IPS-18c (cell line): Measurements from ENCODE around the gene P2RX3.

Experiments used
- H3K4me3 ChIP-seq: 2 replicates; pipeline ENCODE4 v1.7.0; 2013; ENCODE audit warnings: low read depth, mild to moderate bottlenecking, low read length, moderate library complexity; ENCODE audit not compliant: insufficient read depth
- H3K9me3 ChIP-seq: one replicate; pipeline ENCODE4 v1.6.1; 2013; ENCODE audit warnings: mild to moderate bottlenecking, low read length, moderate library complexity; ENCODE audit not compliant: control insufficient read depth, insufficient read depth

The P2RX3 gene

DNA sequence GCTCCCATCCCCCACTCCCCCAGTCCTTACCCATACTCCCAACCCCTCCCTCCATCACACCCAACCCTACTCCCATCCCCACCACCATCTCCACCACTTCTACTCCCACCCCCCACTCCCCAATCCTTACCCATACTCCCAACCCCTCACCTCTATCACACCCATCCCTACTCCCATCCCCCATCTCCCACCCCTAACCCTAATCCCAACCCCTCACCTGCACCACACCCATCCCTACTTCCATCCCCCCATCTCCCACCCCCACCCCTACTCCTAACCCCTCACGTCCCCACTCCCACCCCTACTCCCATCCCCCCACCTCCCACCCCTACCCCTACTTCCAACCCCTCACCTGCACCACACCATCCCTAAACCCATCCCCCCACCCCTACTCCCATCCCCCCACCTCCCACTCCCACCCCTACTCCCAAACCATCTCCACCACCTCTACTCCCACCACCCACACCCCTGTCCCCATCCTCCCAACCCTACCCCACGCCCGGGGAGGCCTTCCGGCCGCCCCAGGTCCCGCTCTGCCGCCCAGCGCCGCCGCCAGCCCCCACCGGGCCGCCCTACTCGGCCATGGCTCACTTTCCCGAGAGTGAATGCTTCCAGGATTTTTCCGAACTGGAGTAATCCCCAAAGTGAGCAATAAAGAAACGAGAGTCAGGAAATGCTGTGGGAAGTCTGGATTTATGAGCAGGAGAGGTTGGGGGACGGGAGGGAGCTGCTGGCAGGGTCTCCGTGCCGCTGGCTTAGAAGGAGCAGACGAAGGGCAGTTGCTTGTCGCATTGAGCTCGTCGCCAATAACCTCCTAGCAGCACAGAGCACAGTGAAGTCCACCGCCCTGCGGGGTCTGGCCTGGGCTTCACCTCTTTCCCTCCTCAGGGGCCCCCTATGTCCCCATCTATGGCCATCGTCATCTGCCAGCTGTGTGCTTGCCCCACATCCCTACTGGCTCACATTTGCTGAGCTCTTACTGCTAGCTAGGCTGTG lies 38.2 kb downstream of the P2RX3 start:
- Histone ChIP-seq H3K9me3 (no peaks in the 10 kb centered on the region), H3K4me3 (no peak overlapping the region)

- no peaks in the 10 kb centered on the region for H3K9me3 ChIP-seq
Observed at GRCh38 chr11:57377107-57377506, 39.0 kb downstream of the P2RX3 start.

GRCh38 chr11:57378186-57378585 lies 40.0 kb downstream of the P2RX3 start:
- Histone ChIP-seq H3K9me3 (no peaks in the 10 kb centered on the region), H3K4me3 (no peak overlapping the region)

More at GRCh38 chr11:57377107-57377506, 39.0 kb downstream of the P2RX3 start:
- H3K4me3 ChIP-seq: no peak overlapping the region

GRCh38 chr11:57379732-57380131 lies 41.6 kb downstream of the P2RX3 start:
- H3K4me3 ChIP-seq: no peak overlapping the region

DNA sequence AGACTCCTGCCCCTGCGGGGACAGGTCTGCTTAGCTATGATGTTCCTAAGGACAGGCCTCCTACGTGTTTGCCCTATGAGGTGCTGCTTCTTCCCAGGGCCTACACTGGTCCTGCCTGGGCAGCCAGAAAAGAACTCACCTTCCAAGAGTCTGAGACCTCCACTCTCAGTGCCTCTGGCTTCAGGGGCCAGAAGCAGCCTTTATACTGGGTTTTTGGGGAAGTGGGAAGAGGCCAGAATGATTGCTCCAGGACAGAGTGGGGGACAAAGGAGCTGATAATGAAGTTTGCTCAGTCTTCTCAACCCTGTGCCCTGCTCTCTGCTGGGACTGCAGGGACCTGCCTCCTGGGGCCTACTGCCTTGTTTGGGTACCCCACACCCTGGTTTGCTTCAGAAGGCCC lies 42.8 kb downstream of the P2RX3 start, which contains the start of gene PRG3:
TSS of gene PRG3 (minus strand) at position 176 of the 400 bp plus-strand sequence. CDS start 442 bp downstream, outside the sequence.
- Histone ChIP-seq H3K4me3 (no peak within 1 kb of the TSS), H3K9me3 (no peaks in the 10 kb centered on the region)

More at GRCh38 chr11:57379732-57380131, 41.6 kb downstream of the P2RX3 start:
- no peaks in the 10 kb centered on the region for H3K9me3 ChIP-seq

- H3K4me3 ChIP-seq: no peak overlapping the region
- no peaks in the 10 kb centered on the region for H3K9me3 ChIP-seq
Observed at GRCh38 chr11:57386178-57386940, 48.2 kb downstream of the P2RX3 start.

DNA sequence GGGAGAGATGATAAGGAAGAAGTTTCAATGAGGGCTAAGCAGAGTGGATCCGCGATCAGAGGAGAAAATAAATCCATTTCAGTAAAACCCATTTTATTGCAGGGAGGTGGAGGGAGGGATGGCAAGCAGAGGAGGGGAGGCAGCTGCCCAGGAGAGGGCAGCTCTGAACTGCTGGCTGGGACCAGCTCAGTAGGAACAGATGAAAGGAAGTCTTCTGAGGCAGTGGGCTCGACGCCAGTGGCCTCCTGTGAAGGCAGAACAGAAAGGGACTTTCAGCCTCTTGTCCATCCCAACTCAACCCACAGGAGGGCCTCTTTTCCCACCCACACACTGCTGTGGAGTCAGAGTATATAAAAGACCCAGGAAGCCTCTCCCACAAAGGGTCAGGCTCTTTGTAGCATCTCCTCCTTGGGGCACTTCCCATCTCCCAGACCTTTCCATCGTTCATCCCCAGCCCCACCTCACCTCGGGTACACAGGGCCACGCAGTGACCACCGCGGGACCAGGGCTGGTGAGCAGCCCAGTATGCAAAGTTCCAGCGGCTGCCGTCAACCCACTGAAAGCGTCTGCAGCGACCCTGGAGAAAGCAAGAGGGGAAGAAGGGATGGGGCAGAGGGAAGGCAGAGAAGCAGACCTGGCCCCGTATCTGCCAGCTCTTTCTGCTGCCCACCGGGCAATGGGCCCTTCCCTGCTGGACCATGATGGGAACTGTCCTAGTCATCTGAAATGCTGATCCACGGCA lies 49.3 kb downstream of the P2RX3 start:
- no peak overlapping the region for H3K4me3 ChIP-seq
- no peaks in the 10 kb centered on the region for H3K9me3 ChIP-seq

DNA sequence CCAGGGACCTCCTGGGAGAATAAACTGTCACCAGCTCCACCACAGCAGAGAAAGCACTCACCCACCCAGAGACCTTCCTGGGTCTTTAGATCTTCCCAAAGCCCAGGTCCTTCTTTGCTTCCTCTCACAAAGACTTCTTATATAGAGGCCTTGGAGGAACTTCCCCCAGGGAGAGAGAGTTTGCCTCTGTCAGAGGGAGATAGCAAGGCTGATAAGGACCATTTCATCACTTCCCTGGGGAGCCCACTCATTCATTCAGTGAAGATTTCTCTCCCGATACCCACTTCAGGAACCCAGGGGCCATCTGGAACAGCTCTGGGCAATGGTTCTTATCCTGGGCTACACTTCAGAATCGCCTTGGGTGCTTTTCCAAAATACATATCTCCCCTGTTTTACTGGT lies 52.4 kb downstream of the P2RX3 start, which contains the start of gene PRG2:
TSS of gene PRG2 (minus strand) at position 116 of the 400 bp plus-strand sequence. CDS start 706 bp downstream, outside the sequence.
- Histone ChIP-seq H3K9me3 (no peaks in the 10 kb centered on the region), H3K4me3 (no peak within 1 kb of the TSS)

DNA sequence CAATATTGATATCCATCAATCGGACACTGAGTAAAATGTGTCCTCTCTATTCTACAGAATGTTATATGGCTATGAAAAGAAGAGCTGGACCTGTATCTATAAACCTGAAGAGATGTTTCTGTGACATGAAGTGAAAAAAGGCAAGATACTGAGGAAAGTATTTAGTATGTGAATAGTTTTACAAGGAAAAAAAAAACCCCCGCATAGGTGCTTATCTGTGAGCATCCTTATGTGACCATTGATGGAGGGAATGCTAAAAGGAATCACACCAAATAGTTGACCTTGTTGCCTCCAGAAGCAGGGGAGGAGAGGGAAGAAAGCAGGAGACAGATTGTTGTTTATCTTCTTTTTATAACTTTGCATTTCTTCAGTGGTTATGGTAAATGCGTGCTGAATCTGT lies 53.0 kb downstream of the P2RX3 start:
- Histone ChIP-seq H3K4me3 (no peak overlapping the region), H3K9me3 (no peaks in the 10 kb centered on the region)

DNA sequence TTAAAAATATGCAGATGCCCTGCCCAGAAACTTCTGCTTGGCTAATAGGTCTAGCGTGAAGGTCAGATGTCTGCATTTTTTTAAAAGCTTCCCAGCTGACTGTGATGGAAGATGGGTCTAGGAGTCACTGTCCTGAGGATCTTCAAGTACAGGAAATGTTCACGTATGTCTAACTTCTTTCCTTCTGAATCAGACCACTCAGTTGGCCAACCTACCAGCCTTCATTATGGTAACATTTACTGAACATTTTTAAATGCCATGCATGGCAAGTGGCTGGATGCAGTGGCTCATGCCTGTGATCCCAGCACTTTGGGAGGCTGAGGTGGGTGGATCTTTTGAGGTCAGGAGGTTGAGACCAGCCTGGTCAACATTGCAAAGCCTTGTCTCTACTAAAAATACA lies 53.4 kb downstream of the P2RX3 start:
- Histone ChIP-seq H3K4me3 (no peak overlapping the region), H3K9me3 (no peaks in the 10 kb centered on the region)

GRCh38 chr11:57392066-57392762 lies 54.1 kb downstream of the P2RX3 start:
- no peaks in the 10 kb centered on the region for H3K9me3 ChIP-seq
- no peak overlapping the region for H3K4me3 ChIP-seq

DNA sequence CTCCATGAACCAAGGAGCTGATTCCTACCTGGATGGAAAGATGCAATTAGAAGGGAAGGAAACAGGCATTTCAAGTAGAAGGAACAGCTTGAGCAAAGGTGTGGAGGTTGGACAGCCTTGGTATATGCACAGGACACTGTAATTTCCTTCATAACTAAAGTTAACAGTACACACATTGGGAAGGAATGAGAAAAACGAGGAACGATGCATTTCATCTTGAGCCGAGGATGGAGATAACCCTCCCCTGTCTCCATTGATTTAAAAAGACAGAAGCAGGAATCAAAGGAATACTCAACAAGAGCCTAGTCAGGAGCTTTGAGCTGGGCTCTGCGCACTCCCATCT lies 54.6 kb downstream of the P2RX3 start:
- Histone ChIP-seq H3K4me3 (no peak overlapping the region), H3K9me3 (no peaks in the 10 kb centered on the region)

DNA sequence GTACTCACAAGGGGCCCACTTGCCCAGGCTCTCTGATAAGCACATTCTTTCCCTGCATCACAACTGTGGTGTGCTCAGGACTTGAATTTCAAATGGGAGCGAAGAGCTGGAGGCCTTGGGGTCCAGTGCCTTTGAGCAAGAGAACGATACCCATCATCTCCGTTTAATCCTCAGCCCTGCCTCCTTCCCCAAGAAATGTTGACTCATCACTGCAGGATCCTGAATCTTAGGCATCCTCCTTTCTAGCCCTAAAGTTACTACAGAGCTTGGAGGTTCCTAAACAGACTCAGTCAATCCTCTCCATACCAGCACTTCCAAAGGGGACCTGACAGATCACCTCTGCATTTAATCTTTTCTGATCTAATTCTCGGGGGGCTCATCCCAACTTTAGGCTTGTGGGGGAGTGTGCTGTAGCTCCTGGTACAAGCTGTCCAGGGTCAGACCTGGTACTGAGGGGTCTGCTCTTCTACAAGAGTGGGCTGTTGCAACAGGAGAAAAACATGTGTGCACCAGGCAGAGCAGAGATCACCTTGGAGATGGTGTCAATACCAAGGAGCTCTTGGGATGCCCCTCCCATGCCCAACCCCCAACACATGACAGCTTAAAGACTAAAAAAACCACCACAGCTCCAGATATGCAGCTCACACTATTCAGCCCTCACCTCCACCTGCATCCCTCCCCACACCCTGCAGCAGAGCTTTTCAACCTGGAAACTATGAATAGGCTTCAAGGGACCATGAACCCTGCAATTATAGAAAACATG lies 56.2 kb downstream of the P2RX3 start:
- Histone ChIP-seq H3K4me3 (no peak overlapping the region), H3K9me3 (no peaks in the 10 kb centered on the region)

GRCh38 chr11:57395905-57396623 lies 57.9 kb downstream of the P2RX3 start:
- no peak overlapping the region for H3K4me3 ChIP-seq
- no peaks in the 10 kb centered on the region for H3K9me3 ChIP-seq

- H3K9me3 ChIP-seq: no peaks in the 10 kb centered on the region
- H3K4me3 ChIP-seq: no peak overlapping the region
Observed at GRCh38 chr11:57396744-57397143, 58.6 kb downstream of the P2RX3 start.
